CD4-positive, alpha-beta T cell treated with Interleukin-21 for 1 hour (primary cell): Measurements from ENCODE around the gene MLPH.

ENCODE experiments used
- DNase-seq: peaks from one replicate; pipeline ENCODE4 v3.0.0-alpha.2; 2020

Gene MLPH

GRCh38 chr2:237486819-237487448, at the start of gene MLPH:
Gene MLPH, plus strand, starts transcription at chr2:237487251. Its CDS starts 6,176 bp downstream, at chr2:237493427.
- DNase-seq, result no peak

GRCh38 chr2:237437566-237437965, 49.5 kb upstream of the MLPH start:
- no peak for DNase-seq

GRCh38 chr2:237438080-237438940, 48.7 kb upstream of the MLPH start:
- DNase-seq, result no peak

- no peak for DNase-seq
Observed at GRCh38 chr2:237440819-237441281, 46.2 kb upstream of the MLPH start.

- DNase-seq, result peak; percentile 33
Observed at GRCh38 chr2:237441605-237442274, 45.3 kb upstream of the MLPH start.

- no peak for DNase-seq
Observed at GRCh38 chr2:237444071-237444470, 43.0 kb upstream of the MLPH start.

- DNase-seq, result no peak
Observed at GRCh38 chr2:237445611-237446337, 41.3 kb upstream of the MLPH start.

- DNase-seq, result no peak
Observed at GRCh38 chr2:237446338-237446665, 40.7 kb upstream of the MLPH start.

GRCh38 chr2:237447496-237447895, 39.6 kb upstream of the MLPH start:
- DNase-seq, result no peak

- no peak for DNase-seq
Observed at GRCh38 chr2:237448171-237448570, 38.9 kb upstream of the MLPH start.

GRCh38 chr2:237448626-237449025, 38.4 kb upstream of the MLPH start:
- no peak for DNase-seq

- DNase-seq, result no peak
Observed at GRCh38 chr2:237449193-237449881, 37.7 kb upstream of the MLPH start.

- no peak for DNase-seq
Observed at GRCh38 chr2:237450108-237450507, 36.9 kb upstream of the MLPH start.

GRCh38 chr2:237450583-237450982, 36.5 kb upstream of the MLPH start:
- no peak for DNase-seq

GRCh38 chr2:237451643-237452469, 35.2 kb upstream of the MLPH start:
- DNase-seq, result no peak

GRCh38 chr2:237452861-237453260, 34.2 kb upstream of the MLPH start:
- no peak for DNase-seq

- no peak for DNase-seq
Observed at GRCh38 chr2:237453671-237454070, 33.4 kb upstream of the MLPH start.

GRCh38 chr2:237455764-237456163, 31.3 kb upstream of the MLPH start:
- DNase-seq, result no peak

GRCh38 chr2:237456200-237456843, 30.7 kb upstream of the MLPH start:
- DNase-seq, result no peak

GRCh38 chr2:237457388-237457941, 29.6 kb upstream of the MLPH start:
- no peak for DNase-seq

GRCh38 chr2:237458519-237458918, 28.5 kb upstream of the MLPH start:
- no peak for DNase-seq
